GM12878 (cell line): Measurements from ENCODE around the gene SYMPK. TPM values are rescaled to one million over a fixed set of nuclear protein-coding genes. Genes with fewer than 3 reads are reported as not detected.

ENCODE experiments used
- ATAC-seq: fragments of 200-7000 bp; cut with Tn5 transposase; 3 replicates; pipeline ENCODE4 v1.9.1; 2020; ENCODE audit warnings: mild to moderate bottlenecking, moderate library complexity
- BruUV-seq: library from RNA; stranded (reverse); fragments of 400-500 nt; replicated peaks from 2 replicates; lab custom pipeline; 2021; lab: Mats Ljungman, UMichigan
- CTCF ChIA-PET: fragments of 300-600 bp; sonication (Branson Sonifier 250); formaldehyde crosslinking; extraction: SDS; loops from one replicate; lab custom pipeline; 2021; ENCODE audit warnings: inconsistent platforms; lab: Yijun Ruan, JAX
- POLR2A ChIA-PET: fragments of 350-600 bp; formaldehyde crosslinking; extraction: SDS; loops from one replicate; lab custom pipeline; 2021; ENCODE audit warnings: inconsistent platforms; lab: Charles Lee
- RAD21 ChIA-PET: fragments of 300-600 bp; sonication (Branson Sonifier 250); formaldehyde crosslinking; loops from one replicate; lab custom pipeline; 2023; ENCODE audit warnings: antibody characterized with exemption; ENCODE audit not compliant: unreplicated experiment; lab: Charles Lee
- SMC1A ChIA-PET: fragments of 300-600 bp; sonication (Branson Sonifier 250); formaldehyde crosslinking; loops from one replicate; lab custom pipeline; 2023; ENCODE audit not compliant: unreplicated experiment, uncharacterized antibody; lab: Charles Lee
- DNase-seq: peaks from one replicate; pipeline ENCODE4 v3.0.0-alpha.2; 2011; ENCODE audit warnings: low read depth, low spot score
- FAIRE-seq: peaks from 3 replicates; lab custom pipeline; 2011; peaks lifted over from hg19 to GRCh38; lab: Jason Lieb, UNC
- H2AFZ ChIP-seq: 2 replicates; pipeline ENCODE4 v1.6.0; 2011; ENCODE audit warnings: low read depth, low read length, control low read depth; ENCODE audit not compliant: control insufficient read depth
- H3K27ac ChIP-seq: 2 replicates; pipeline ENCODE4 v1.5.1; 2011; ENCODE audit warnings: control low read depth; ENCODE audit not compliant: control insufficient read depth, insufficient read depth
- H3K27me3 ChIP-seq, 2 experiments: replicated peaks in 1 of 2; 2 replicates each; pipeline versions ENCODE4 v1.6.0 to v1.6.1; 2011; ENCODE audit warnings: low read length in 1 of 2; ENCODE audit not compliant: control insufficient read depth in 2 of 2, insufficient read depth in 2 of 2
- H3K36me3 ChIP-seq, 2 experiments: 2 replicates each; pipeline ENCODE4 v1.5.1; 2011; ENCODE audit warnings: low read length in 1 of 2; ENCODE audit not compliant: control insufficient read depth in 2 of 2, insufficient read depth in 2 of 2
- H3K4me1 ChIP-seq: 2 replicates; pipeline ENCODE4 v1.6.1; 2011; ENCODE audit warnings: mild to moderate bottlenecking, low read length, moderate library complexity, mixed read lengths; ENCODE audit not compliant: control insufficient read depth, insufficient read depth
- H3K4me2 ChIP-seq: 2 replicates; pipeline ENCODE4 v1.6.0; 2011; ENCODE audit warnings: control low read depth; ENCODE audit not compliant: control insufficient read depth, insufficient read depth
- H3K4me3 ChIP-seq: fragments of 200-600 bp; sonication (generic); 2 replicates; pipeline ENCODE4 v1.5.1; 2016
- H3K79me2 ChIP-seq: 2 replicates; pipeline ENCODE4 v1.6.0; 2011; ENCODE audit warnings: low read length; ENCODE audit not compliant: control insufficient read depth, insufficient read depth
- H3K9ac ChIP-seq: 2 replicates; pipeline ENCODE4 v1.8.0; 2011; ENCODE audit warnings: low read length, control low read depth, mixed read lengths; ENCODE audit not compliant: control insufficient read depth, insufficient read depth
- H3K9me3 ChIP-seq: replicated peaks from 3 replicates; pipeline ENCODE4 v1.5.1; 2011; ENCODE audit warnings: mild to moderate bottlenecking, low read length; ENCODE audit not compliant: control insufficient read depth, insufficient read depth
- H4K20me1 ChIP-seq: 2 replicates; pipeline ENCODE4 v1.6.0; 2011; ENCODE audit not compliant: control insufficient read depth, insufficient read depth
- BACH1 ChIP-seq: fragments of 450-650 bp; IDR thresholded peaks from 2 replicates; pipeline ENCODE4 v1.6.1; 2017; ENCODE audit warnings: mild to moderate bottlenecking, borderline replicate concordance
- BHLHE40 ChIP-seq, 2 experiments: fragments of 450-650 bp in 1 of 2; IDR thresholded peaks; 2 replicates each; pipeline ENCODE4 v1.6.1; 2011 to 2017; ENCODE audit warnings: low read depth in 2 of 2, borderline replicate concordance in 1 of 2, improper control_type of control experiment in 1 of 2, low read length in 1 of 2, mild to moderate bottlenecking in 1 of 2
- CBFB ChIP-seq: IDR thresholded peaks from 2 replicates; pipeline ENCODE4 v1.6.1; 2016; ENCODE audit warnings: antibody characterized with exemption, low read depth
- CBX5 ChIP-seq: sonication (generic); IDR thresholded peaks from 2 replicates; pipeline ENCODE4 v1.6.1; 2016; ENCODE audit warnings: low read depth, moderate library complexity, mild to moderate bottlenecking, inconsistent platforms
- E4F1 ChIP-seq: fragments of 450-650 bp; IDR thresholded peaks from 2 replicates; pipeline ENCODE4 v1.6.1; 2018; ENCODE audit warnings: borderline replicate concordance, mild to moderate bottlenecking; ENCODE audit not compliant: partially characterized antibody
- EED ChIP-seq: sonication (generic); IDR thresholded peaks from 2 replicates; pipeline ENCODE4 v1.6.1; 2016; ENCODE audit warnings: antibody characterized with exemption, low read depth
- EGR1 ChIP-seq, 2 experiments: IDR thresholded peaks; 1 replicate in 1 of 2; 2 replicates in 1 of 2; pipeline ENCODE4 v1.6.1; 2011 to 2012; ENCODE audit warnings: low read depth in 2 of 2, low read length in 2 of 2, borderline replicate concordance in 1 of 2, mild to moderate bottlenecking in 1 of 2, moderate library complexity in 1 of 2
- ELK1 ChIP-seq: IDR thresholded peaks from 2 replicates; pipeline ENCODE4 v1.6.1; 2012; ENCODE audit warnings: low read depth, low read length, improper control_type of control experiment
- FOXM1 ChIP-seq: IDR thresholded peaks from 2 replicates; pipeline ENCODE4 v1.6.1; 2012; ENCODE audit warnings: low read depth, mild to moderate bottlenecking, inconsistent platforms, low read length, moderate library complexity
- RB1 ChIP-seq: fragments of 450-650 bp; formaldehyde crosslinking; IDR thresholded peaks from 2 replicates; pipeline ENCODE4 v1.6.1; 2017; ENCODE audit warnings: mild to moderate bottlenecking, borderline replicate concordance
- SIN3A ChIP-seq: IDR thresholded peaks from 2 replicates; pipeline ENCODE4 v1.6.1; 2012; ENCODE audit warnings: low read depth, low read length, improper control_type of control experiment
- SP1 ChIP-seq: IDR thresholded peaks from one replicate; pipeline ENCODE4 v1.6.1; 2011; ENCODE audit warnings: low read depth, low read length
- TAF1 ChIP-seq: IDR thresholded peaks from 2 replicates; pipeline ENCODE4 v1.6.1; 2011; ENCODE audit warnings: mild to moderate bottlenecking, low read depth, low read length, borderline replicate concordance
- USF1 ChIP-seq: IDR thresholded peaks from 2 replicates; pipeline ENCODE4 v1.6.1; 2011; ENCODE audit warnings: borderline replicate concordance, low read depth, mild to moderate bottlenecking, moderate library complexity, mixed read lengths, low read length; ENCODE audit not compliant: insufficient read depth; ENCODE audit errors: extremely low read length
- ZNF207 ChIP-seq: fragments of 450-650 bp; IDR thresholded peaks from 2 replicates; pipeline ENCODE4 v1.6.1; 2014; ENCODE audit warnings: antibody characterized with exemption, mild to moderate bottlenecking, borderline replicate concordance
- ZNF24 ChIP-seq: fragments of 450-650 bp; IDR thresholded peaks from 2 replicates; pipeline ENCODE4 v1.6.1; 2017; ENCODE audit warnings: antibody characterized with exemption, mild to moderate bottlenecking
- WGBS: methylation state at CpG from one replicate; pipeline ENCODE4 v1.1.6; 2016; ENCODE audit warnings: low lambda C conversion rate; ENCODE audit not compliant: insufficient replicate concordance, insufficient coverage; ENCODE audit errors: missing lambda C conversion rate; 5-methylcytosine and 5-hydroxymethylcytosine counted together
- in situ Hi-C: fragments of 300-500 bp; cut with MboI; formaldehyde crosslinking; loops from 9 replicates; pipeline ENCODE4 v1.14.3; 2018; ENCODE audit warnings: mixed read lengths
- intact Hi-C: fragments of 100-400 bp; cut with micrococcal nuclease; formaldehyde crosslinking; loops from one replicate; pipeline ENCODE4 v1.14.2; 2022; ENCODE audit not compliant: unreplicated experiment
- polyA plus RNA-seq, 11 experiments: library from polyadenylated mRNA; depleted of rRNA in 4 of 11; unstranded in 6 of 11; stranded (reverse) in 5 of 11; fragments of >200 nt; fragmentation: Nextera tagmentation in 4 of 11; fragmentation: Illumina TruSeq in 1 of 11; extraction: Ambion mirVana in 4 of 11; extraction: Trizol in 1 of 11; gene quantifications; 1 replicate in 1 of 11; 2 replicates in 10 of 11; pipeline versions ENCODE4 v1.2.1 to v1.2.3, GENCODE V29; 2011 to 2016; ENCODE audit warnings: inconsistent platforms in 2 of 11, missing spikeins in 2 of 11, low read depth in 1 of 11
- total RNA-seq, 4 experiments: library from RNA; depleted of rRNA in 3 of 4; stranded (reverse); fragments of >200 nt in 3 of 4; fragmentation: Illumina TruSeq in 1 of 4; extraction: Trizol in 1 of 4; gene quantifications; 2 replicates each; pipeline versions ENCODE4 v1.2.1 to v1.2.3, GENCODE V29; 2013 to 2021

The SYMPK gene
- total and polyA plus RNA-seq, 10 of the 15 experiments (the other 5 are each of a cell fraction or from before 2014, with no cell fraction given) = 0.49 to 109 (median 42.5) TPM

GRCh38 chr19:45902651-45903625, 40.0 kb upstream of the SYMPK start:
- H3K9ac ChIP-seq = peak overlapping the region; percentile 24; the same call in 1 of the 2 replicates
- no peaks in the 10 kb centered on the region for H4K20me1 ChIP-seq
- H3K36me3 ChIP-seq = no peaks in the 10 kb centered on the region; a peak in 1 of 4 replicates
- H2AFZ ChIP-seq = peak overlapping the region; percentile 95
- DNase-seq = peak; percentile 96
- POLR2A ChIA-PET = interaction anchor here (0.6 to 3.7 kb wide), 13 partner anchors 10 to 937 kb away, joined by 3 to 23 read pairs (median 6); partner anchors contain the start of genes CCDC61, FOXA3, IRF2BP1 and SIX5
- RAD21 ChIA-PET = interaction anchor here (1.1 to 2.3 kb wide), 7 partner anchors 11 to 133 kb away, joined by 4 to 26 read pairs (median 11); partner anchors contain the start of genes FOXA3, IRF2BP1, SIX5 and SYMPK
- BruUV-seq = TSS peak; percentile 78
- peaks cover 10% of the 10 kb centered on the region for H3K4me1 ChIP-seq
- H3K27ac ChIP-seq = peak overlapping the region; percentile 27; the same call in 1 of the 2 replicates
- H3K9me3 ChIP-seq = no peaks in the 10 kb centered on the region
- WGBS = 11% methylated on average over 63 of the region's 73 CpGs
- peak; percentile 98 for FAIRE-seq
- SMC1A ChIA-PET = interaction anchor here (0.6 to 1.9 kb wide), 7 partner anchors 14 to 92 kb away, joined by 3 to 9 read pairs (median 4); partner anchors contain the start of genes CCDC61, IRF2BP1 and SYMPK
- intact Hi-C loops = loop anchor here (5.0 kb wide), 1 partner anchor 86 kb away; the partner anchor contains the start of gene RSPH6A
- peak overlapping the region; percentile 98 for H3K4me3 ChIP-seq
- in situ Hi-C loops = no loop called here
- H3K4me2 ChIP-seq = peak overlapping the region; percentile 90
- peak; percentile 92 for ATAC-seq
- peaks cover 8% of the 10 kb centered on the region for H3K79me2 ChIP-seq
- no peaks in the 10 kb centered on the region for H3K27me3 ChIP-seq
- CTCF ChIA-PET = interaction anchor here (0.6 to 3.6 kb wide), 11 partner anchors 15 to 172 kb away, joined by 3 to 28 read pairs (median 4); partner anchors contain the start of genes FBXO46, FOXA3, IRF2BP1 and SIX5
- TF ChIP-seq USF1 = no peak
- TF ChIP-seq EED = 0 out of 2 replicates have a peak, but pooled peaks have one; percentile 25
- peak; percentile 19 to 48; a peak in 2 of 4 replicates for TF ChIP-seq BHLHE40 (IDR thresholded peaks at IDR 0.05; ENCODE audit: borderline replicate concordance in 1 of 2, low read depth in 2 of 2, low read length in 1 of 2)
- peak; percentile 72; the same call in 1 of the 2 replicates for TF ChIP-seq SIN3A
- TF ChIP-seq CBFB = 0 out of 2 replicates have a peak, but pooled peaks have one; percentile 17
- TF ChIP-seq TAF1 = peak; percentile 30; the same call in 1 of the 2 replicates
- no peak for TF ChIP-seq ELK1
- TF ChIP-seq EGR1 (IDR thresholded peaks at IDR 0.05; ENCODE audit: borderline replicate concordance in 1 of 2, low read depth in 2 of 2, low read length in 2 of 2) = peak in 1 of 2 experiments; percentile 78; a peak in 2 of 3 replicates
- TF ChIP-seq BACH1 = 0 out of 2 replicates have a peak, but pooled peaks have one; percentile 30
- no peak for TF ChIP-seq FOXM1
- TF ChIP-seq ZNF207 = 0 out of 2 replicates have a peak, but pooled peaks have one; percentile 30
- 0 out of 2 replicates have a peak, but pooled peaks have one; percentile 75 for TF ChIP-seq RB1
- no peak for TF ChIP-seq ZNF24
- peak; percentile 22 for TF ChIP-seq E4F1
- no peak for TF ChIP-seq CBX5
- TF ChIP-seq SP1 = peak; percentile 61
